Thymus (tissue), 11 donors: ENCODE data around the gene ECT2. TPM values are rescaled to one million over a fixed set of nuclear protein-coding genes. Genes with fewer than 3 reads are reported as not detected.
"Not testable (repeated sequence)": the region's sequence is repeated elsewhere in the genome, so short reads cannot be mapped to it uniquely, and the experiment has no call there.

Experiments used
- DNase-seq, 9 donors: peaks; one replicate each; pipeline ENCODE4 v3.0.0-alpha.2; 2013; ENCODE audit warnings: low spot score in 9 of 9, low read depth in 6 of 9, missing footprints in 1 of 9
- H3K27ac ChIP-seq, 2 donors: one replicate each; pipeline ENCODE4 v1.5.1; 2013; ENCODE audit warnings: control low read depth in 1 of 2, low read depth in 1 of 2, low read length in 1 of 2, mild to moderate bottlenecking in 1 of 2, moderate library complexity in 1 of 2
- H3K27me3 ChIP-seq, 2 donors: one replicate each; pipeline ENCODE4 v1.5.1; 2013; ENCODE audit warnings: low read length in 1 of 2; ENCODE audit not compliant: control insufficient read depth in 2 of 2, insufficient read depth in 1 of 2
- H3K36me3 ChIP-seq, 2 donors: one replicate each; pipeline ENCODE4 v1.5.1; 2013; ENCODE audit warnings: low read length in 1 of 2, mild to moderate bottlenecking in 1 of 2, moderate library complexity in 1 of 2; ENCODE audit not compliant: control insufficient read depth in 2 of 2, insufficient read depth in 2 of 2
- H3K4me1 ChIP-seq, 2 donors: one replicate each; pipeline ENCODE4 v1.5.1; 2013; ENCODE audit warnings: low read length in 2 of 2; ENCODE audit not compliant: control insufficient read depth in 2 of 2, insufficient read depth in 2 of 2
- H3K4me3 ChIP-seq, 2 donors: one replicate each; pipeline ENCODE4 v1.5.1; 2013; ENCODE audit warnings: low read length in 2 of 2, control low read depth in 1 of 2, mild to moderate bottlenecking in 1 of 2
- H3K9me3 ChIP-seq, 2 donors: one replicate each; pipeline ENCODE4 v1.5.1; 2013; ENCODE audit warnings: low read length in 1 of 2, mild to moderate bottlenecking in 1 of 2; ENCODE audit not compliant: control insufficient read depth in 2 of 2, insufficient read depth in 1 of 2
- WGBS: extraction: QIAGEN DNeasy Blood & Tissue Kit; methylation state at CpG from one replicate; pipeline ENCODE4 v1.1.7; 2013; 5-methylcytosine and 5-hydroxymethylcytosine counted together
- polyA plus RNA-seq: library from polyadenylated mRNA; stranded (reverse); fragments of 200-250 nt; gene quantifications from one replicate; pipeline ENCODE4 v1.2.3, GENCODE V29; 2013
- total RNA-seq: library from RNA; stranded (reverse); fragments of 120-200 nt; gene quantifications from one replicate; pipeline ENCODE4 v1.2.4, GENCODE V29; 2013
- donor health status: healthy.

Gene ECT2
- total and polyA plus RNA-seq, 2 donors: 7.9 to 39.0 TPM

DNA sequence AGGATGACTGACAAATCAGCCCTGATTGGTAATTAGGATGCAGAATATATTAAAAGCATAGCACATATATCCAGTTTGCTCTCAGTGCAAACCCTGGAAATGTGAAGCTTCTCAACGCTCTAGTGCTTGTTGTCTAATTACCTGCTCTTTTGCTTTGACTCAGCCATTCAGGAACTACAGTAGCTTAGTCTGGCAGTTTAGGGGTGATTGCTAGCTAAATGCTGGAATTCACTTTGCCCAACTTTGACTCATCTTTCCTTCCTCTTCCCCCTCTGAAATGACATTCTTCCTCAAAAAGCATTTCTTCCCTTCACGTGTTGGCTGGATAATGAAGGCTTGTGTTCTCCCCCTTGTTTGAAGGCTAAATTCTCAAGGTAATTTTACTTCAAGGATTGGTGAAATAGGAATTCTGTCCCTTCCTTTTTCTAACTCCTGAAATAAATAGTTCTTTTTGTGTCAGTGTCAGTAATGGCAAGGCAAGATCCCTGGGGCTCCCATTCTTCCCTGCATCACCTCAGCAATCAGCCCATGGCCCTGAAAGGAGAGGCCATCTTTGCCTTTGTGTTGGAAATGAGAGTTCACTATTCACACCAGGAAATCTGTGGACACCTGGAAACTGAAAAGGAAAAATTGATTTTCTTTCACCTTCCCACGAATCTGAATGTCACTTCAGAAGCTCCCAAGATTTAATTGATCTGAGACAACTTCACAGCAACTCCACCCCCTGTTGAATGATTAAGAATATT is 103.6 kb downstream of the ECT2 start:
- 85% methylated on average over 3 of the region's 3 CpGs for WGBS
- no peak for DNase-seq
- Histone ChIP-seq H3K4me3 (no peak overlapping the region), H3K27me3 (no peaks in the 10 kb centered on the region), H3K4me1 (no peaks in the 10 kb centered on the region), H3K27ac (no peak overlapping the region), H3K9me3 (no peaks in the 10 kb centered on the region), H3K36me3 (no peaks in the 10 kb centered on the region)

DNA sequence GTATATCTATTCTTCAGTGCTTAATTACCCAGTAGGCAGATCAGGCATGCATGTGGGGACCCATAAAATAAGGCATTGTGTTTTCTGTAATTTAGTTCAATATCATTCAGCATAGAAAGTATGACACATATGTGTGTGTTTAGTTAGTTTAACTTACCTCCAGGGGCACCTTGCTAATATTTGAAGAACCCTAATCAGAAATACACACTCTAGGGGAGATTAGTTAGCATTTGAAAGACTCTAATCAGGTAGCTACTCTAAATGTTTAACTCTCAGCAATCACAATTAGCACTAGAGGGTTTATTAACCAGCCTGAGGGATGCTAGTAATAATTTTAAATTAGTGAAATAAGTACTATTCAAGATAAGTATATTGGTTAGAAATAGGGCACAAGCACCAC is 104.5 kb downstream of the ECT2 start:
- DNase-seq: no peak
- Histone ChIP-seq H3K27me3 (no peaks in the 10 kb centered on the region), H3K4me3 (no peak overlapping the region), H3K4me1 (no peaks in the 10 kb centered on the region), H3K36me3 (no peaks in the 10 kb centered on the region), H3K9me3 (no peaks in the 10 kb centered on the region), H3K27ac (no peak overlapping the region)

DNA sequence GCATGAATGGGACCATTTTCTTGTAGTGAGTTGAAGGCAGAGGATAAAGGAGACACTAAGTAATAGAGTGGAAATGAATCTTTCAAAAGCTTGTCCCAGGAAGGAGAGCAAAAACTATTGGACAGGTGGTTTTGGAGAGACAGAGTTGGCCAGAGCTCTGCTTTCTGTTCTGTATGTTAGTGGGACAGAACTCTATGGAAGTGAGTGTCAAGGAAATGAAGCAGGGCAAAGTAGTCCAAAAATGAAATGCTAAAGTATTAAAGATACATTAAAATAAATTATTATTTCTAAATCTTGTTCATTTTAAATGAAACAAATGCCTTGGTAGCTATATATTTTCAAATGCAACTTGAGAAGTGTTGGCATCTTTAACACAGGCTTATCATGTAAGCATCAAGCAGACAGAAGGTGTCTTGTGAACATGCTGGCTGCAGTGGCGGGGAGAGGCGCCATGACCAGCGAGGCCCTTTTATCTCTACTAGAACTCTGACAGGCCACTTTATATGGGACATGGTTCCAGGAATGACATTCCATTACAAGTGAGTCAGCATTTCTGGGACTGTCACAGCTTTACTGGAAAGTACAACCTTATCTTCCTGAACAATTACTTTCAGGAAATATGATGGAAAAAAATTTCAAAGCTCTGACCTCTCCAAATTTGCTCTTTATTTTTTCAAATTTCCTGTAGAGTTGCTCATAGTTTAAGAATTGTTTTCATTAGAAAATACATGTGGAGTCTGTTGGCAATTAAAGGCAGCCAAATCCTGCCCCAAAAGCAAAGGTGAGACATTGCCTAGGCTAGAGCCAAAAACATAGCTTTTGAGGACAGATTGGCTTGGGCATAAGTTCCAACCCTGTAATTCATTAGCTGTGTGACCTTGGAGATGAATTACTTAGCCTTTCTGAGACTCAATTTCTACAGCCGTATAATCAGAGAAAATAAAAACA is 106.5 kb downstream of the ECT2 start:
- Histone ChIP-seq H3K4me1 (no peaks in the 10 kb centered on the region), H3K27ac (no peak overlapping the region), H3K27me3 (no peaks in the 10 kb centered on the region), H3K9me3 (no peaks in the 10 kb centered on the region), H3K4me3 (no peak overlapping the region), H3K36me3 (no peaks in the 10 kb centered on the region)
- 87% methylated on average over 4 of the region's 4 CpGs for WGBS
- no peak for DNase-seq

DNA sequence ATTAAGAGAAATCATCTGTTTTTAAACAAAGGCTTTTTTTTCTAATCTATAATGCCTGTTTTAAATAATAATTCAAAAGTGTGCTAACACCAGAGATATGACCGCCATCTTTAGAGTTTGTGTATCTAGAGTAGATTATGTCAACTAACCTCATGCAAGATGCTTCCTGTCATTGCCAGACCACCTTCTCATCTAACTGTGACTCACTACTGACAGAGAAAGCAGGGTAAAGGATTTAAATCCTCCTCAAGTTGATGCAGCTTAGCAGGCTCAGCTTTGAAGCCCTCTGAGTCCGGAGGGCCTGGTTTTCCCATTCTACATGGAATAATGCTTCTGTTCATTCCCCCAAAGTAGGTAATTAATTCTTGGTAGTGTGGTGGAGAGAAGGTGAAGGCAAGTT is 108.5 kb downstream of the ECT2 start:
- H3K36me3 ChIP-seq: no peaks in the 10 kb centered on the region
- no peaks in the 10 kb centered on the region for H3K9me3 ChIP-seq
- no peak for DNase-seq
- H3K4me1 ChIP-seq: no peaks in the 10 kb centered on the region
- WGBS: 97% methylated on average over 2 of the region's 2 CpGs
- H3K4me3 ChIP-seq: no peak overlapping the region
- H3K27me3 ChIP-seq: no peaks in the 10 kb centered on the region
- H3K27ac ChIP-seq: no peak overlapping the region

DNA sequence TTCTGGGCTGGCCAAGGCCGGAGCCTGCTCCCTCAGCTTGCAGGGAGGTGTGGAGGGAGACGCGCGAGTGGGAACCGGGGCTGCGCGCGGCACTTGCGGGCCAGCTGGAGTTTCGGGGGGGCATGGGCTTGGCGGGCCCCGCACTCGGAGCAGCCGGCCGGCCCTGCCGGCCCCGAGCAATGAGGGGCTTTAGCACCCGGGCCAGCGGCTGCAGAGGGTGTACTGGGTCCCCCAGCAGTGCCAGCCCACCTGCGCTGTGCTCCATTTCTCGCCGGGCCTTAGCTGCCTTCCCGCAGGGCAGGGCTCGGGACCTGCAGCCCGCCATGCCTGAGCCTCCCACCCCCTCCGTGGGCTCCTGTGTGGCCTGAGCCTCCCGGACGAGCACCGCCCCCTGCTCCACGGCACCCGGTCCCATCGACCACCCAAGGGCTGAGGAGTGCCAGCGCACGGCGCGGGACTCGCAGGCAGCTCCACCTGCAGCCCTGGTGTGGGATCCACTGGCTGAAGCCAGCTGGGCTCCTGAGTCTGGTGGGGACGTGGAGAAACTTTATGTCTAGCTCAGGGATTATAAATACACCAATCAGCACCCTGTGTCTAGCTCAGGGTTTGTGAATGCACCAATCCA is 116.3 kb downstream of the ECT2 start:
- not testable (repeated sequence) for H3K4me1 ChIP-seq, H3K27ac ChIP-seq
- WGBS: 96% methylated on average over 38 of the region's 38 CpGs

DNA sequence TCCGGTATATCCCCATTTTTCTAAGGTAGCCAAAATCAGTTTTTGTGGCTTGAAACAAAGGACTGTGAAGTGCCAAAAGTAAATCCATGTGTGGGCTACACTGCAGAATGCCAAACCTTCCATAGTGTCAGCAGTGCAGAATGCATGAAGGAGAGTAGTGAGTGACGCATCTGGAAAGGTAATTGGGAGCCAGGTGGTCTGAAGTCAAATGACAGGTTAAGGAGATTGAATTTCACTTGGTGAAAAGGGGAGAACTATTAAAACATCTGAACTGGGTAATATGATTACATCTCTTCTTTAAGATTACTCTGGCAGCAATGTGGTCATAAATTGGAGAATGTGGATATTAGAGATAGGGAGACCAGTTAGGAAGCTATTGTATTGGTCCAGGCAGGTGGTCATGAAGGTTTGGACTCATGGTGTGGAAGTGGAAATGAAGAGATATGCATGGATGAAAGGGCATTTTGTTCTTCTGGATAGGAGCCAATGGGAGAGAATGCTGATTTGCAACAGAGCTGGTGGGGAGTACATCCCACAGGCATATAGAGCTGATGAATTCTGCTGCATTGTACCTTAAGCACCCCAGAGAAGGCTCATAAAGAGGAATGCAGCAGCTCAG is 118.2 kb downstream of the ECT2 start:
- Histone ChIP-seq H3K36me3 (no peaks in the 10 kb centered on the region), H3K4me1 (no peaks in the 10 kb centered on the region), H3K27me3 (no peaks in the 10 kb centered on the region), H3K9me3 (no peaks in the 10 kb centered on the region), H3K27ac (no peak overlapping the region), H3K4me3 (no peak overlapping the region)
- DNase-seq: peak in 1 of 9 donors; percentile 1
- WGBS: 90% methylated on average over 2 of the region's 2 CpGs

More for the DNA sequence above, 116.3 kb downstream of the ECT2 start:
- not testable (repeated sequence) for H3K36me3 ChIP-seq, H3K27me3 ChIP-seq, H3K9me3 ChIP-seq, H3K4me3 ChIP-seq, DNase-seq

DNA sequence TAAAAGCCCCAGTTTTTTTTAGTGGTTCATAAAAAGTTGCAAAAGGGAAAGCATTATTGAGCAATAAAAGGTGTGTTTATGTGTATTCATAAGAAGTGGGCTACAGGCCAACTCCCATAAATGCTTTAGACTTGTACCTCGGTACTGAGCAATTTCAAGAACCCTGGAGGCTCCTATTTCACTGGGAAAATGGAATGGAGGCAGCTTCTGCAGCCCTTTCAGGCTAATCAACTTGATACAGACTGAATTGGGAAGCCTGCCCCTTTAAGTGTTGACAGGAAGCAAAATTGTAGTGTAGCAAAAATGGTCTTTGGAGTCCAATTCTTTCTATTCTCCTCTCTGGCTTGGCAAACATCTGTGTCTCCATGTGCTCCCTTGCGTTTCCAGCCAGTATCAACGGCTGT is 118.8 kb downstream of the ECT2 start:
- no peaks in the 10 kb centered on the region for H3K27me3 ChIP-seq
- no peak overlapping the region for H3K4me3 ChIP-seq
- no peaks in the 10 kb centered on the region for H3K9me3 ChIP-seq
- no peak for DNase-seq
- no peaks in the 10 kb centered on the region for H3K36me3 ChIP-seq
- H3K27ac ChIP-seq: no peak overlapping the region
- WGBS: 75% methylated on average over 3 of the region's 3 CpGs
- no peaks in the 10 kb centered on the region for H3K4me1 ChIP-seq

DNA sequence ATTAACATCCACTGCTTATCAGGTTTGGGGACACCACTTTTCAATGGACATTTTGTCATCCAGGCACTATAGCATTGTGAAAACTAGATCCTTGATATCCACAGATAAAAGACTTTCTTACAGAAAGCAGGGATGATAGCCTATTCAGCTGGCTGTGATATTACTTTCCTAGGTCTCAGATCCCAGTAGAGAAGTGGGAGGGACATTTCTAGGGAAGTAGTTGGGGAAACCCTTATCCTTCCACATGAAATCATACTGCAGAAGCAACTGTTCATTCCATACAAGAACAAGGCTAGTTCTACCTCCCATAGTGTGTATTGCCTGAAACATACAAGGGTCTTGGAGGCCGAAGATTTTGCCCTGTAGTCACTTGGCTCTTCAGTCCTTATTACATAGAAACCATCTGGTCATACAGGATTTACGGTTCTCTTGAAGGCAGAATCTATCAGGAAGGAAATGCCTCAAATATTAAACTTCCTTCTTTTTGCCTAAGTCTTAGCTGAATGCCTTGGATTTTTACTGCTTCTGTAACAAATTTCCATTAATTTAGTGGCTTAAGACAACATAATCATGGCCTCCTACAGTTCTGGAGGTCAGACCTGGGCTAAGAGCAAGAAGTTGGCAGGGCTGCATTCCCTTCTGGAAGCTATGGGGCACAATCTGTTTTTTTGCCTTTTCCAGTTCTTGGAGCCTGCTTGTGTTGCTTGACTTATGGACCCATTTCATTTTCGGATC is 119.4 kb downstream of the ECT2 start:
- Histone ChIP-seq H3K4me1 (no peaks in the 10 kb centered on the region), H3K4me3 (no peak overlapping the region), H3K9me3 (no peaks in the 10 kb centered on the region), H3K27ac (no peak overlapping the region), H3K36me3 (no peaks in the 10 kb centered on the region), H3K27me3 (no peaks in the 10 kb centered on the region)
- DNase-seq: no peak
- WGBS: 56% methylated on average over 3 of the region's 3 CpGs
